Peyer's patch (tissue), 4 donors: Measurements from ENCODE around the gene GPR75.

ENCODE experiments used
- POLR2A ChIP-seq, 2 donors: fragments of 450-650 bp; IDR thresholded peaks; one replicate each; pipeline ENCODE4 v1.5.1; 2017; ENCODE audit warnings: antibody characterized with exemption in 2 of 2, mild to moderate bottlenecking in 2 of 2, moderate library complexity in 2 of 2
- TF ChIP-seq, protein P1 (sequence below), 6 experiments: fragments of 450-650 bp in 4 of 6; fragments of 200-600 bp in 2 of 6; sonication (generic) in 1 of 6; IDR thresholded peaks; one replicate each; pipeline ENCODE4 v1.5.1; 2017 to 2019; ENCODE audit warnings: antibody characterized with exemption in 6 of 6, mild to moderate bottlenecking in 3 of 6, moderate library complexity in 1 of 6

DNA sequence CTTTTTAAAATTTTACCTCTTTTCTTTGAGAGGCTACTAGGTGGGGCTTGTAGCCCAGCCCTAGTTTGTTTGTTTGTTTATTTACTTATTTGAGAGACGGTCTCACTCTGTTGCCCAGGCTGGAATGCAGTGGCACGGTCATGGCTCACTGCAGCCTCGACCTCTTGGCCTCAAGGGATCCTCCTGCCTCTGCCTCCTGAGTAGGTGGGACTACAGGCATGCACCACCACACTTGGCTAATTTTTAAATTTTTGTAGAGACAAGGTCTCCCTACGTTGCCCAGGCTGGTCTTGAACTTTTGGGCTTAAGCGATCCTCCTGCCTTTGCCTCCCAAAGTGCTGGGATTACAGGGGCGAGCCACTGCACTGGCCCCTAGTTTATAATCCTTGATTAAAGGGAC, 38.0 kb downstream of the GPR75 start:
- TF ChIP-seq, protein P1, sequence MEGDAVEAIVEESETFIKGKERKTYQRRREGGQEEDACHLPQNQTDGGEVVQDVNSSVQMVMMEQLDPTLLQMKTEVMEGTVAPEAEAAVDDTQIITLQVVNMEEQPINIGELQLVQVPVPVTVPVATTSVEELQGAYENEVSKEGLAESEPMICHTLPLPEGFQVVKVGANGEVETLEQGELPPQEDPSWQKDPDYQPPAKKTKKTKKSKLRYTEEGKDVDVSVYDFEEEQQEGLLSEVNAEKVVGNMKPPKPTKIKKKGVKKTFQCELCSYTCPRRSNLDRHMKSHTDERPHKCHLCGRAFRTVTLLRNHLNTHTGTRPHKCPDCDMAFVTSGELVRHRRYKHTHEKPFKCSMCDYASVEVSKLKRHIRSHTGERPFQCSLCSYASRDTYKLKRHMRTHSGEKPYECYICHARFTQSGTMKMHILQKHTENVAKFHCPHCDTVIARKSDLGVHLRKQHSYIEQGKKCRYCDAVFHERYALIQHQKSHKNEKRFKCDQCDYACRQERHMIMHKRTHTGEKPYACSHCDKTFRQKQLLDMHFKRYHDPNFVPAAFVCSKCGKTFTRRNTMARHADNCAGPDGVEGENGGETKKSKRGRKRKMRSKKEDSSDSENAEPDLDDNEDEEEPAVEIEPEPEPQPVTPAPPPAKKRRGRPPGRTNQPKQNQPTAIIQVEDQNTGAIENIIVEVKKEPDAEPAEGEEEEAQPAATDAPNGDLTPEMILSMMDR (IDR thresholded peaks at IDR 0.05), result no peak
- no peak for TF ChIP-seq POLR2A (IDR thresholded peaks at IDR 0.05)
